Measurements from ENCODE around the gene GALNT17.

The GALNT17 gene

DNA sequence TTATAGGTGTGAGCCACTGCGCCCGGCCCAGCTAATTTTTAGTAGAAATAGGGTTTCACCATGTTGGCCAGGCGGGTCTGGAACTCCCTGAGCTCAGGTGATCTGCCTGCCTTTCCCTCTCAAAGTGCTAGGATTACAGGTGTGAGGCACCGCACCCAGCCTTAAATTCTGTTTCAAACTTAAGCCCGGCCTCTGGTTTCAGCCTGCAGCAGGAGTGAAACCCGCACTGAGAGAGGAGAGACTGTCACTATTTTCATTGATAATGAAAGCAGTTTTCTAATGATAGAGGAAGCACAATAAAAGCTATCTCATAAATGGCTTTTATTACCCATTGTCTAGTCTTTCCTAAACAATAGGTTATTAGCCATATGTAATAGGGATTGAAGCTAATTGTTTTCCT, 415.5 kb downstream of the GALNT17 start:
- Histone ChIP-seq H3K4me1 (ENCODE audit: insufficient read depth, low read length, poor library complexity, severe bottlenecking) (no peaks in the 10 kb centered on the region), H3K9me3 (ENCODE audit: insufficient read depth, low read depth, low read length) (peaks cover 9% of the 10 kb centered on the region; the same call in 1 of the 2 replicates), H4K20me1 (ENCODE audit: insufficient read depth, low read length, poor library complexity, severe bottlenecking) (no peaks in the 10 kb centered on the region), H3K4me3 (ENCODE audit: low read length, poor library complexity, severe bottlenecking) (no peak overlapping the region), H3K4me2 (ENCODE audit: low read depth, low read length, poor library complexity, severe bottlenecking) (no peak overlapping the region), H2AFZ (ENCODE audit: low read length) (no peak overlapping the region), H3K9me2 (replicated peaks; ENCODE audit: low read depth, low read length) (no peaks in the 10 kb centered on the region), H3K79me2 (ENCODE audit: insufficient read depth, low read length) (no peaks in the 10 kb centered on the region), H3F3A (ENCODE audit: low read depth) (no peaks in the 10 kb centered on the region), H3K9ac (ENCODE audit: low read depth, low read length, poor library complexity, severe bottlenecking) (no peak overlapping the region), H3K27me3 (ENCODE audit: insufficient read depth, low read length, poor library complexity, severe bottlenecking) (no peaks in the 10 kb centered on the region), H3K36me3 (ENCODE audit: insufficient read depth, low read length) (no peaks in the 10 kb centered on the region)
- no peak for TF ChIP-seq EZH2phosphoT487 (IDR thresholded peaks at IDR 0.05; ENCODE audit: borderline replicate concordance)
- TF ChIP-seq, protein P1, sequence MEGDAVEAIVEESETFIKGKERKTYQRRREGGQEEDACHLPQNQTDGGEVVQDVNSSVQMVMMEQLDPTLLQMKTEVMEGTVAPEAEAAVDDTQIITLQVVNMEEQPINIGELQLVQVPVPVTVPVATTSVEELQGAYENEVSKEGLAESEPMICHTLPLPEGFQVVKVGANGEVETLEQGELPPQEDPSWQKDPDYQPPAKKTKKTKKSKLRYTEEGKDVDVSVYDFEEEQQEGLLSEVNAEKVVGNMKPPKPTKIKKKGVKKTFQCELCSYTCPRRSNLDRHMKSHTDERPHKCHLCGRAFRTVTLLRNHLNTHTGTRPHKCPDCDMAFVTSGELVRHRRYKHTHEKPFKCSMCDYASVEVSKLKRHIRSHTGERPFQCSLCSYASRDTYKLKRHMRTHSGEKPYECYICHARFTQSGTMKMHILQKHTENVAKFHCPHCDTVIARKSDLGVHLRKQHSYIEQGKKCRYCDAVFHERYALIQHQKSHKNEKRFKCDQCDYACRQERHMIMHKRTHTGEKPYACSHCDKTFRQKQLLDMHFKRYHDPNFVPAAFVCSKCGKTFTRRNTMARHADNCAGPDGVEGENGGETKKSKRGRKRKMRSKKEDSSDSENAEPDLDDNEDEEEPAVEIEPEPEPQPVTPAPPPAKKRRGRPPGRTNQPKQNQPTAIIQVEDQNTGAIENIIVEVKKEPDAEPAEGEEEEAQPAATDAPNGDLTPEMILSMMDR (conservative IDR thresholded peaks at IDR 0.05; ENCODE audit: low read length), result no peak

DNA sequence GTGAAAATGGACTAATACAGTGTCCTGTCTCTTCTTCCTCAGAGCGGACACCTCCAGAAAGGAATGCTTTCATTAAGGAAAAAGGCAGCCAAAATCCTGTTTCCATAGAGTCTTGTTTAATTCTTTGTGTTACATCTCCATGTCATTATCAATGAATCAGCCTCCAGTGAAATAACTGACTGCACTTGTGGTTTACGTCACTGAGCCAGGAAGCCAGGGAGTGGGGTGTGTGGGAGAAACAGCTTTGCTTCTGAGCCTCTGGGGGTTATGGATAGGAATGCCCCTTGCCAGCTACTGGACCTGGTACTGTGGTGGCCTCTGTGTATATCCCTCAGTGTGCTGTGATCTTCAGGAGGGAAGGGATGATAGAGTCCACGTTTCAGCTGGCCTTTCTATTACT, 416.8 kb downstream of the GALNT17 start:
- H3K9ac ChIP-seq (ENCODE audit: low read depth, low read length, poor library complexity, severe bottlenecking), result no peak overlapping the region
- H4K20me1 ChIP-seq (ENCODE audit: insufficient read depth, low read length, poor library complexity, severe bottlenecking), result no peaks in the 10 kb centered on the region
- no peak overlapping the region for H2AFZ ChIP-seq (ENCODE audit: low read length)
- H3K4me2 ChIP-seq (ENCODE audit: low read depth, low read length, poor library complexity, severe bottlenecking), result no peak overlapping the region
- H3K4me1 ChIP-seq (ENCODE audit: insufficient read depth, low read length, poor library complexity, severe bottlenecking), result no peaks in the 10 kb centered on the region
- H3F3A ChIP-seq (ENCODE audit: low read depth), result no peaks in the 10 kb centered on the region
- H3K4me3 ChIP-seq (ENCODE audit: low read length, poor library complexity, severe bottlenecking), result no peak overlapping the region
- no peaks in the 10 kb centered on the region for H3K79me2 ChIP-seq (ENCODE audit: insufficient read depth, low read length)
- no peaks in the 10 kb centered on the region for H3K27me3 ChIP-seq (ENCODE audit: insufficient read depth, low read length, poor library complexity, severe bottlenecking)
- no peak for TF ChIP-seq EZH2phosphoT487 (IDR thresholded peaks at IDR 0.05; ENCODE audit: borderline replicate concordance)
- TF ChIP-seq, protein P1 (conservative IDR thresholded peaks at IDR 0.05; ENCODE audit: low read length), result no peak
- H3K9me2 ChIP-seq (replicated peaks; ENCODE audit: low read depth, low read length), result no peaks in the 10 kb centered on the region
- H3K9me3 ChIP-seq (ENCODE audit: insufficient read depth, low read depth, low read length), result peaks cover 12% of the 10 kb centered on the region; the same call in 1 of the 2 replicates
- H3K36me3 ChIP-seq (ENCODE audit: insufficient read depth, low read length), result no peaks in the 10 kb centered on the region

DNA sequence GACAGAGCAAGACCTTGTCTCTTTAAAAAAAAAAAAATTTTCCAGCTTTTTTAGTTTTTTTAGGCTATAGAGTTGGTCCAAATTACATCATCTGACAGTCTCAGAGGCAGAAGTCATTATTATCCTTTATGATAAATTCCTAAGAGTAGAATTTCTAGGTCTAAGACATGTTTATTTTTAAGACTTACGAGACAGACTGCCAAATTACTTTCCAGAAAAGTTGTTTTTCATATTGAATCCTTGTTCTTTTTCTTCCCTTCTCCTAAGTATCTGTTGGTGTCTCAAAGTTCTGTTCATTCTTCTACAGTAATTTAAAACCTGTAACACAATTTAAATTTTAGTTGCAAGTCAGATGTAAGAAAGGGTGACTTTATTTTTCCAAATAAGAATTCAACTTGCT, 421.4 kb downstream of the GALNT17 start:
- H3K4me1 ChIP-seq (ENCODE audit: insufficient read depth, low read length, poor library complexity, severe bottlenecking), result no peaks in the 10 kb centered on the region
- H3K9me3 ChIP-seq (ENCODE audit: insufficient read depth, low read depth, low read length), result peaks cover 8% of the 10 kb centered on the region; the same call in 1 of the 2 replicates
- no peak overlapping the region for H3K9ac ChIP-seq (ENCODE audit: low read depth, low read length, poor library complexity, severe bottlenecking)
- no peak for TF ChIP-seq EZH2phosphoT487 (IDR thresholded peaks at IDR 0.05; ENCODE audit: borderline replicate concordance)
- TF ChIP-seq, protein P1 (conservative IDR thresholded peaks at IDR 0.05; ENCODE audit: low read length), result no peak
- no peaks in the 10 kb centered on the region for H3K36me3 ChIP-seq (ENCODE audit: insufficient read depth, low read length)
- no peak overlapping the region for H2AFZ ChIP-seq (ENCODE audit: low read length)
- no peaks in the 10 kb centered on the region for H3K79me2 ChIP-seq (ENCODE audit: insufficient read depth, low read length)
- no peaks in the 10 kb centered on the region for H3K9me2 ChIP-seq (replicated peaks; ENCODE audit: low read depth, low read length)
- no peaks in the 10 kb centered on the region for H4K20me1 ChIP-seq (ENCODE audit: insufficient read depth, low read length, poor library complexity, severe bottlenecking)
- H3K27me3 ChIP-seq (ENCODE audit: insufficient read depth, low read length, poor library complexity, severe bottlenecking), result no peaks in the 10 kb centered on the region
- no peak overlapping the region for H3K4me2 ChIP-seq (ENCODE audit: low read depth, low read length, poor library complexity, severe bottlenecking)
- H3F3A ChIP-seq (ENCODE audit: low read depth), result no peaks in the 10 kb centered on the region
- H3K4me3 ChIP-seq (ENCODE audit: low read length, poor library complexity, severe bottlenecking), result no peak overlapping the region

All from Loucy (cell line).